Activated CD8-positive, alpha-beta T cell treated with anti-CD3 and anti-CD28 coated beads, Interleukin-2, amount 10 ng/mL, durations not matched to agents 7 days and 5 days (primary cell): ENCODE measurements around the gene TSSC4. TPM values are rescaled to one million over a fixed set of nuclear protein-coding genes. Genes with fewer than 3 reads are reported as not detected.
A peak's percentile ranks its signal among the peaks of the same experiment; 100 is the strongest.

Source experiments
- ATAC-seq: fragments of 150-1000 bp; cut with Tn5 transposase; one replicate; pipeline ENCODE4 v1.10.0; 2021; ENCODE audit warnings: moderate library complexity
- CTCF ChIA-PET: fragments of 350-600 bp; sonication (Branson Sonifier 250); formaldehyde crosslinking; loops from one replicate; lab custom pipeline; 2021; ENCODE audit warnings: antibody characterized with exemption; lab: Charles Lee
- POLR2A ChIA-PET: fragments of 350-600 bp; sonication (Branson Sonifier 250); formaldehyde crosslinking; loops from one replicate; lab custom pipeline; 2021; ENCODE audit warnings: antibody characterized with exemption; lab: Charles Lee
- DNase-seq: peaks from one replicate; pipeline ENCODE4 v3.0.0-alpha.2; 2020
- H3K27ac Mint-ChIP-seq: one replicate; pipeline ENCODE4 v1.8.0; 2021; ENCODE audit warnings: mild to moderate bottlenecking, mixed read lengths
- H3K27me3 Mint-ChIP-seq: one replicate; pipeline ENCODE4 v1.8.0; 2021; ENCODE audit warnings: low read depth, mixed read lengths
- H3K36me3 Mint-ChIP-seq: one replicate; pipeline ENCODE4 v1.8.0; 2021; ENCODE audit warnings: low read depth, mixed read lengths
- H3K4me1 Mint-ChIP-seq: one replicate; pipeline ENCODE4 v1.8.0; 2021; ENCODE audit warnings: low read depth, mixed read lengths
- H3K4me3 Mint-ChIP-seq: one replicate; pipeline ENCODE4 v1.8.0; 2021; ENCODE audit warnings: mild to moderate bottlenecking, mixed read lengths
- H3K9me3 Mint-ChIP-seq: one replicate; pipeline ENCODE4 v1.8.0; 2022; ENCODE audit warnings: mixed read lengths; ENCODE audit not compliant: insufficient read depth
- total RNA-seq, 2 experiments: library from RNA; stranded (reverse); gene quantifications; one replicate each; pipeline ENCODE4 v1.2.3, GENCODE V29; 2021

Gene TSSC4
- total RNA-seq, 2 experiments from 2014 or later, result 45.3 to 49.4 TPM

GRCh38 chr11:2416765-2417164, 16.2 kb downstream of the TSSC4 start:
- Mint-ChIP-seq H3K36me3 (no peaks in the 10 kb centered on the region), H3K4me3 (no peak overlapping the region), H3K4me1 (no peaks in the 10 kb centered on the region), H3K27me3 (no peaks in the 10 kb centered on the region), H3K9me3 (no peaks in the 10 kb centered on the region), H3K27ac (no peak overlapping the region)
- no peak for ATAC-seq
- ChIA-PET CTCF (interaction anchor here (1.1 to 10.1 kb wide), 2 partner anchors 112 to 218 kb away, joined by 4 to 351 read pairs; partner anchors contain the start of genes C11orf21 and TSPAN32), POLR2A (no interaction called here)
- DNase-seq, result no peak

- DNase-seq, result no peak
- Mint-ChIP-seq H3K4me1 (no peaks in the 10 kb centered on the region), H3K27me3 (no peaks in the 10 kb centered on the region), H3K27ac (no peak overlapping the region), H3K9me3 (no peaks in the 10 kb centered on the region), H3K4me3 (no peak overlapping the region), H3K36me3 (no peaks in the 10 kb centered on the region)
- ChIA-PET CTCF (interaction anchor here (1.1 to 10.1 kb wide), 6 partner anchors 9 to 224 kb away, joined by 3 to 351 read pairs (median 18); partner anchors contain the start of genes C11orf21, TSPAN32 and TSSC4), POLR2A (no interaction called here)
- no peak for ATAC-seq
These were observed 17.5 kb downstream of the TSSC4 start for GRCh38 chr11:2417856-2418692.

- CTCF ChIA-PET, result interaction anchor here (0.6 to 10.1 kb wide), 14 partner anchors 9 to 469 kb away, joined by 3 to 351 read pairs (median 4); partner anchors contain the start of genes C11orf21, CD81, TSPAN32 and TSSC4
- H3K36me3 Mint-ChIP-seq, result no peaks in the 10 kb centered on the region
- no peaks in the 10 kb centered on the region for H3K9me3 Mint-ChIP-seq
- no peak overlapping the region for H3K4me3 Mint-ChIP-seq
- H3K27ac Mint-ChIP-seq, result no peak overlapping the region
- no peak for DNase-seq
- H3K4me1 Mint-ChIP-seq, result no peaks in the 10 kb centered on the region
- ATAC-seq, result no peak
- H3K27me3 Mint-ChIP-seq, result no peaks in the 10 kb centered on the region
- POLR2A ChIA-PET, result no interaction called here
These were observed 18.3 kb downstream of the TSSC4 start for GRCh38 chr11:2418693-2419360.

GRCh38 chr11:2419638-2420501, 19.3 kb downstream of the TSSC4 start:
- peak; percentile 76 for DNase-seq
- ChIA-PET POLR2A (interaction anchor here (0.7 to 1.1 kb wide), 3 partner anchors 19 to 118 kb away, joined by 3 read pairs; partner anchors contain the start of genes C11orf21, TSPAN32 and TSSC4), CTCF (interaction anchor here (0.7 to 10.1 kb wide), 25 partner anchors 10 to 672 kb away, joined by 3 to 351 read pairs (median 4); partner anchors contain the start of genes C11orf21, CD81, PHLDA2 and TSPAN32)
- ATAC-seq, result peak; percentile 47
- Mint-ChIP-seq H3K4me1 (no peaks in the 10 kb centered on the region), H3K27me3 (no peaks in the 10 kb centered on the region), H3K9me3 (no peaks in the 10 kb centered on the region), H3K4me3 (no peak overlapping the region), H3K27ac (no peak overlapping the region), H3K36me3 (no peaks in the 10 kb centered on the region)

- ATAC-seq (peak; percentile 93), DNase-seq (peak; percentile 78)
- Mint-ChIP-seq H3K27me3 (no peaks in the 10 kb centered on the region), H3K9me3 (no peaks in the 10 kb centered on the region), H3K27ac (no peak overlapping the region), H3K4me3 (no peak overlapping the region), H3K36me3 (no peaks in the 10 kb centered on the region), H3K4me1 (no peaks in the 10 kb centered on the region)
- ChIA-PET CTCF (interaction anchor here (0.6 to 10.1 kb wide), 30 partner anchors 10 to 671 kb away, joined by 3 to 351 read pairs (median 4); partner anchors contain the start of genes C11orf21, PHLDA2, TSPAN32 and TSSC4), POLR2A (interaction anchor here (0.7 to 1.1 kb wide), 3 partner anchors 20 to 119 kb away, joined by 3 read pairs; partner anchors contain the start of genes C11orf21, TSPAN32 and TSSC4)
These were observed 20.1 kb downstream of the TSSC4 start for GRCh38 chr11:2420502-2421225.

- Mint-ChIP-seq H3K9me3 (no peaks in the 10 kb centered on the region), H3K27me3 (no peaks in the 10 kb centered on the region), H3K36me3 (no peaks in the 10 kb centered on the region), H3K4me3 (no peak overlapping the region), H3K27ac (no peak overlapping the region), H3K4me1 (no peaks in the 10 kb centered on the region)
- POLR2A ChIA-PET, result interaction anchor here (0.7 to 1.1 kb wide), 2 partner anchors 21 to 105 kb away, joined by 3 read pairs; partner anchors contain the start of gene TSSC4
- CTCF ChIA-PET, result interaction anchor here (0.6 to 10.1 kb wide), 24 partner anchors 11 to 670 kb away, joined by 3 to 351 read pairs (median 4); partner anchors contain the start of genes C11orf21, TSPAN32 and TSSC4
- no peak for DNase-seq
- no peak for ATAC-seq
These were observed 20.9 kb downstream of the TSSC4 start for GRCh38 chr11:2421226-2421994.

- CTCF ChIA-PET, result interaction anchor here (1.1 to 10.1 kb wide), 6 partner anchors 11 to 469 kb away, joined by 3 to 351 read pairs (median 4); partner anchors contain the start of genes C11orf21 and TSPAN32
These were observed 21.4 kb downstream of the TSSC4 start for GRCh38 chr11:2421996-2422395.

GRCh38 chr11:2422461-2423156, 22.1 kb downstream of the TSSC4 start:
- ChIA-PET CTCF (interaction anchor here (1.2 to 10.1 kb wide), 4 partner anchors 43 to 118 kb away, joined by 3 to 351 read pairs (median 54); partner anchors contain the start of genes C11orf21 and TSPAN32), POLR2A (interaction anchor here (0.7 kb wide), 1 partner anchor 103 kb away, joined by 3 read pairs; no protein-coding TSS in a partner anchor)
- H3K27ac Mint-ChIP-seq, result no peak overlapping the region

More at GRCh38 chr11:2421996-2422395, 21.4 kb downstream of the TSSC4 start:
- ATAC-seq (no peak), DNase-seq (no peak)
- no peaks in the 10 kb centered on the region for H3K27me3 Mint-ChIP-seq
- H3K9me3 Mint-ChIP-seq, result no peaks in the 10 kb centered on the region
- no peak overlapping the region for H3K27ac Mint-ChIP-seq
- H3K36me3 Mint-ChIP-seq, result no peaks in the 10 kb centered on the region
- POLR2A ChIA-PET, result interaction anchor here (0.7 kb wide), 1 partner anchor 104 kb away, joined by 3 read pairs; no protein-coding TSS in a partner anchor
- no peak overlapping the region for H3K4me3 Mint-ChIP-seq
- H3K4me1 Mint-ChIP-seq, result no peaks in the 10 kb centered on the region

More at GRCh38 chr11:2422461-2423156, 22.1 kb downstream of the TSSC4 start:
- no peaks in the 10 kb centered on the region for H3K4me1 Mint-ChIP-seq
- DNase-seq (no peak), ATAC-seq (no peak)
- H3K4me3 Mint-ChIP-seq, result no peak overlapping the region
- no peaks in the 10 kb centered on the region for H3K36me3 Mint-ChIP-seq
- H3K27me3 Mint-ChIP-seq, result no peaks in the 10 kb centered on the region
- no peaks in the 10 kb centered on the region for H3K9me3 Mint-ChIP-seq
